HG02798 (cell line): ENCODE data around the gene TCF21.
"Not testable (repeated sequence)": the region's sequence is repeated elsewhere in the genome, so short reads cannot be mapped to it uniquely, and the experiment has no call there.

ENCODE experiments used
- ATAC-seq: cut with Tn5 transposase; IDR thresholded peaks from one replicate; pipeline ENCODE4 v1.9.1; 2021; ENCODE audit warnings: mild to moderate bottlenecking; ENCODE audit not compliant: unreplicated experiment, poor library complexity

Gene TCF21

GRCh38 chr6:133919362-133919761 lies 30.4 kb downstream of the TCF21 start:
- no peak for ATAC-seq

- ATAC-seq = peak; percentile 65
These were observed 32.4 kb downstream of the TCF21 start for GRCh38 chr6:133921249-133921859.

- ATAC-seq = peak; percentile 84
These were observed 35.2 kb downstream of the TCF21 start for GRCh38 chr6:133923938-133924593.

- ATAC-seq = not testable (repeated sequence)
These were observed 42.3 kb downstream of the TCF21 start for GRCh38 chr6:133931221-133931620.

- ATAC-seq = not testable (repeated sequence)
These were observed 47.4 kb downstream of the TCF21 start for GRCh38 chr6:133936352-133936751.

- no peak for ATAC-seq
These were observed 49.0 kb downstream of the TCF21 start for GRCh38 chr6:133937909-133938308.

- ATAC-seq = no peak
These were observed 49.6 kb downstream of the TCF21 start for GRCh38 chr6:133938533-133938932.

GRCh38 chr6:133939778-133940667 lies 51.1 kb downstream of the TCF21 start:
- no peak for ATAC-seq
